OCI-LY1 (cell line): ENCODE data around the gene MYLK4.

Source experiments
- H2AFZ ChIP-seq: fragments of 200-600 bp; sonication (generic), shearing (Covaris generic); 2 replicates; pipeline ENCODE4 v1.6.0; 2014; ENCODE audit warnings: antibody characterized with exemption, mild to moderate bottlenecking, low read length
- H3F3A ChIP-seq: fragments of 200-600 bp; sonication (generic), shearing (Covaris generic); 2 replicates; pipeline ENCODE4 v1.6.0; 2014; ENCODE audit warnings: mild to moderate bottlenecking, antibody characterized with exemption, low read length, moderate library complexity; ENCODE audit not compliant: insufficient read depth
- H3K27ac ChIP-seq: fragments of 200-600 bp; sonication (generic); 2 replicates; pipeline ENCODE4 v1.5.1; 2014; ENCODE audit warnings: low read length, mixed run types, mild to moderate bottlenecking, low read depth; ENCODE audit not compliant: poor library complexity, severe bottlenecking
- H3K27me3 ChIP-seq: fragments of 200-600 bp; sonication (generic); 2 replicates; pipeline ENCODE4 v1.6.0; 2014; ENCODE audit warnings: antibody characterized with exemption, mild to moderate bottlenecking, low read length, moderate library complexity; ENCODE audit not compliant: insufficient read depth
- H3K36me3 ChIP-seq: fragments of 200-600 bp; sonication (generic); 2 replicates; pipeline ENCODE4 v1.6.1; 2014; ENCODE audit warnings: mild to moderate bottlenecking, antibody characterized with exemption, low read length, moderate library complexity, mixed read lengths; ENCODE audit not compliant: insufficient read depth
- H3K4me1 ChIP-seq: fragments of 200-600 bp; sonication (generic); 2 replicates; pipeline ENCODE4 v1.5.1; 2014; ENCODE audit warnings: mild to moderate bottlenecking, low read length, moderate library complexity; ENCODE audit not compliant: insufficient read depth, severe bottlenecking
- H3K4me2 ChIP-seq: fragments of 200-600 bp; sonication (generic), shearing (Covaris generic); 2 replicates; pipeline ENCODE4 v1.6.1; 2014; ENCODE audit warnings: low read length
- H3K4me3 ChIP-seq: fragments of 200-600 bp; sonication (generic); 2 replicates; pipeline ENCODE4 v1.5.1; 2014; ENCODE audit warnings: low read length, low read depth, mild to moderate bottlenecking, mixed read lengths; ENCODE audit not compliant: poor library complexity, severe bottlenecking
- H3K79me2 ChIP-seq: fragments of 200-600 bp; shearing (Covaris generic); 2 replicates; pipeline ENCODE4 v1.6.1; 2016; ENCODE audit warnings: mixed run types, low read length, mixed read lengths; ENCODE audit not compliant: insufficient read depth
- H3K9ac ChIP-seq: fragments of 200-600 bp; sonication (generic), shearing (Covaris generic); 2 replicates; pipeline ENCODE4 v1.6.1; 2014; ENCODE audit warnings: mild to moderate bottlenecking, low read length, mixed read lengths
- H3K9me2 ChIP-seq: fragments of 200-600 bp; sonication (generic), shearing (Covaris generic); 2 replicates; pipeline ENCODE4 v1.6.1; 2014; ENCODE audit warnings: low read depth, mild to moderate bottlenecking, low read length, mixed read lengths
- H3K9me3 ChIP-seq: fragments of 200-600 bp; shearing (Covaris generic); 2 replicates; pipeline ENCODE4 v1.6.1; 2014; ENCODE audit warnings: low read length, mixed read lengths
- H4K20me1 ChIP-seq: fragments of 200-600 bp; sonication (generic), shearing (Covaris generic); 2 replicates; pipeline ENCODE4 v1.6.0; 2016; ENCODE audit warnings: mild to moderate bottlenecking, low read length; ENCODE audit not compliant: insufficient read depth
- EZH2 ChIP-seq: fragments of 200-600 bp; sonication (generic), shearing (Covaris generic); IDR thresholded peaks from 2 replicates; pipeline ENCODE4 v1.8.0; 2017; ENCODE audit warnings: borderline replicate concordance, mixed run types, mild to moderate bottlenecking, antibody characterized with exemption, low read length, moderate library complexity, mixed read lengths
- TF ChIP-seq, protein P1 (sequence below): fragments of 200-600 bp; sonication (generic), shearing (Covaris generic); IDR thresholded peaks from 2 replicates; pipeline ENCODE4 v1.5.1; 2017; ENCODE audit warnings: mild to moderate bottlenecking, antibody characterized with exemption, low read length, moderate library complexity, mixed read lengths

The MYLK4 gene

DNA sequence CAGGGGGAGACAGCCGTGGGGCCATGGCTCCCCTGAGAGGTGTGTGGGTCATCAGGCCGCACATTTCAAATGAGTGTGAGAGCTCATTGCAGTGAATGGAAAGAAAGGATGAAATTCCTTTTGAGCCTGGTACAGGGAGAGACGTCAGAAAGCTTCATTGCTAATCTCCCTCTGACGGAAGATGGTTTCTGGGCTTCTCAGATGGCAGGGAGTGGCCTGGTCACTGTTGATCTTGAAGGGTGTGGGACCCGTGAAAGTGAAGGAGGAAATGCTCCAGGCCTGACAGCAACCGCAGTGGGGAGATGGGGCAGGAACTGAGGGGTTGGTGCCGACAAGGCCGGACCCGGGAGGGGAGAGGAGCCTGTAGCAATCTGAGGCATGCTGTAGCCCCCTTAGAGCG lies 127.4 kb downstream of the MYLK4 start:
- Histone ChIP-seq H3K79me2 (no peaks in the 10 kb centered on the region), H4K20me1 (no peaks in the 10 kb centered on the region), H3K4me3 (no peak overlapping the region), H3K27ac (no peak overlapping the region), H3K4me2 (no peak overlapping the region), H3K4me1 (no peaks in the 10 kb centered on the region), H3F3A (no peaks in the 10 kb centered on the region), H3K9me3 (no peaks in the 10 kb centered on the region), H2AFZ (no peak overlapping the region), H3K27me3 (no peaks in the 10 kb centered on the region), H3K9me2 (no peaks in the 10 kb centered on the region), H3K9ac (no peak overlapping the region), H3K36me3 (no peaks in the 10 kb centered on the region)
- TF ChIP-seq, protein P1, sequence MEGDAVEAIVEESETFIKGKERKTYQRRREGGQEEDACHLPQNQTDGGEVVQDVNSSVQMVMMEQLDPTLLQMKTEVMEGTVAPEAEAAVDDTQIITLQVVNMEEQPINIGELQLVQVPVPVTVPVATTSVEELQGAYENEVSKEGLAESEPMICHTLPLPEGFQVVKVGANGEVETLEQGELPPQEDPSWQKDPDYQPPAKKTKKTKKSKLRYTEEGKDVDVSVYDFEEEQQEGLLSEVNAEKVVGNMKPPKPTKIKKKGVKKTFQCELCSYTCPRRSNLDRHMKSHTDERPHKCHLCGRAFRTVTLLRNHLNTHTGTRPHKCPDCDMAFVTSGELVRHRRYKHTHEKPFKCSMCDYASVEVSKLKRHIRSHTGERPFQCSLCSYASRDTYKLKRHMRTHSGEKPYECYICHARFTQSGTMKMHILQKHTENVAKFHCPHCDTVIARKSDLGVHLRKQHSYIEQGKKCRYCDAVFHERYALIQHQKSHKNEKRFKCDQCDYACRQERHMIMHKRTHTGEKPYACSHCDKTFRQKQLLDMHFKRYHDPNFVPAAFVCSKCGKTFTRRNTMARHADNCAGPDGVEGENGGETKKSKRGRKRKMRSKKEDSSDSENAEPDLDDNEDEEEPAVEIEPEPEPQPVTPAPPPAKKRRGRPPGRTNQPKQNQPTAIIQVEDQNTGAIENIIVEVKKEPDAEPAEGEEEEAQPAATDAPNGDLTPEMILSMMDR, result no peak
- TF ChIP-seq EZH2, result no peak

DNA sequence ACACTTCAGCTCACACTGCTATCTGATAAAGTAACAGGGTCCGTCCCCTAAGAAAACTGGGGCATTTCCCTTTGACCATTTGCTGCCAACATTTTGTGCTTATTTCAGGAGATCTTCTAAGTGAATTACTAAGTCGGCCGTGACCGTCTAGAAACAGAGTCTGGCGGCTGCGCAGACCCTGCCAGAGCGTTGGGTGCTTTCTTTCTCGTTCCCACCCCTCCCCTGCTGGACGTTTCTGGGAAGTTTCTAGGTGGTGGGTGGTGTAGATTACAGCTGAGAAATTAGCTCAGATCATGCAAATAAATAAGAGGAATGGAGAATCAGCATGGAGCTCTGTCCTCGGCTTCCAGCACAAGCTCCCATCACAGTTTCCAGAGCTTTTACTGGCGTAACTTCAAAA lies 128.1 kb downstream of the MYLK4 start:
- H2AFZ ChIP-seq, result no peak overlapping the region
- H3K4me1 ChIP-seq, result no peaks in the 10 kb centered on the region
- H3K79me2 ChIP-seq, result no peaks in the 10 kb centered on the region
- H3K4me3 ChIP-seq, result no peak overlapping the region
- no peaks in the 10 kb centered on the region for H3K36me3 ChIP-seq
- no peaks in the 10 kb centered on the region for H4K20me1 ChIP-seq
- no peaks in the 10 kb centered on the region for H3K9me2 ChIP-seq
- TF ChIP-seq, protein P1, result no peak
- no peaks in the 10 kb centered on the region for H3F3A ChIP-seq
- H3K9ac ChIP-seq, result no peak overlapping the region
- H3K27me3 ChIP-seq, result no peaks in the 10 kb centered on the region
- no peak overlapping the region for H3K27ac ChIP-seq
- H3K4me2 ChIP-seq, result no peak overlapping the region
- H3K9me3 ChIP-seq, result no peaks in the 10 kb centered on the region

DNA sequence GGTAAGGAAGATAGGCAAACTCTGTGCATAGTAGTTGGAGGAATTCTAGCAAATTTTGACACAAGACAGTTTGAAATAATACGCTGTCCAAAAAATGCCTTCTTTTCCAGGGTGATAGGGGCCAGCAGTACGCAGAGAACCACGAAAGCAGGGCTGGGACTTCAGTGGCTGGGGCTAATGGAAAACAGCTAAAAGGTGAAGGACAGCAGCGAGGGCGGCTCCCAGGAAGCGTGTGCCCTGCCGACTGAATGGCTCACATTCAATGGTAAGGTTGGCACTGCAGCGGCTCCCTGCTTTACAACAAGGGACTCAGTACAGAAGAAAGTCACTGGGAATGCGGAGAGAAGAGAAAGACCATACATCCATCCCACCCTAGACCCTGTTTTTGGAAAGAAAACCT lies 131.1 kb downstream of the MYLK4 start:
- H3K27ac ChIP-seq, result no peak overlapping the region
- H4K20me1 ChIP-seq, result no peaks in the 10 kb centered on the region
- H3K4me1 ChIP-seq, result no peaks in the 10 kb centered on the region
- no peaks in the 10 kb centered on the region for H3K27me3 ChIP-seq
- no peaks in the 10 kb centered on the region for H3K9me3 ChIP-seq
- H3K4me3 ChIP-seq, result no peak overlapping the region
- H3K4me2 ChIP-seq, result no peak overlapping the region
- H2AFZ ChIP-seq, result no peak overlapping the region
- H3K9me2 ChIP-seq, result no peaks in the 10 kb centered on the region
- no peaks in the 10 kb centered on the region for H3F3A ChIP-seq
- TF ChIP-seq EZH2, result no peak
- TF ChIP-seq, protein P1, result no peak
- H3K79me2 ChIP-seq, result no peaks in the 10 kb centered on the region
- no peak overlapping the region for H3K9ac ChIP-seq
- H3K36me3 ChIP-seq, result no peaks in the 10 kb centered on the region
